Thyroid gland (tissue), 4 donors: ENCODE measurements around the gene PLCB4.

ENCODE experiments used
- CTCF ChIP-seq, 6 experiments: fragments of 200-600 bp in 3 of 6; fragments of 450-650 bp in 3 of 6; sonication (generic) in 3 of 6; IDR thresholded peaks; one replicate each; pipeline ENCODE4 v1.5.1; 2016 to 2019; ENCODE audit warnings: antibody characterized with exemption in 6 of 6, mild to moderate bottlenecking in 2 of 6, inconsistent platforms in 1 of 6, moderate library complexity in 1 of 6
- POLR2A ChIP-seq, 2 donors: fragments of 450-650 bp; IDR thresholded peaks; one replicate each; pipeline ENCODE4 v1.6.1; 2017; ENCODE audit warnings: antibody characterized with exemption in 2 of 2, mild to moderate bottlenecking in 2 of 2, moderate library complexity in 1 of 2

- no peak for TF ChIP-seq CTCF (IDR thresholded peaks at IDR 0.05)
- TF ChIP-seq POLR2A (IDR thresholded peaks at IDR 0.05), result no peak
These were observed 446.3 kb downstream of the PLCB4 start for GRCh38 chr20:9515214-9515585.
